HG02798 (cell line): ENCODE results near the gene AK2.
"Not testable (repeated sequence)": the region's sequence is repeated elsewhere in the genome, so short reads cannot be mapped to it uniquely, and the experiment has no call there.

Experiments
- ATAC-seq: cut with Tn5 transposase; IDR thresholded peaks from one replicate; pipeline ENCODE4 v1.9.1; 2021; ENCODE audit warnings: mild to moderate bottlenecking; ENCODE audit not compliant: unreplicated experiment, poor library complexity

The AK2 gene

GRCh38 chr1:33055210-33056008 lies 18.7 kb upstream of the AK2 start:
- no peak for ATAC-seq

DNA sequence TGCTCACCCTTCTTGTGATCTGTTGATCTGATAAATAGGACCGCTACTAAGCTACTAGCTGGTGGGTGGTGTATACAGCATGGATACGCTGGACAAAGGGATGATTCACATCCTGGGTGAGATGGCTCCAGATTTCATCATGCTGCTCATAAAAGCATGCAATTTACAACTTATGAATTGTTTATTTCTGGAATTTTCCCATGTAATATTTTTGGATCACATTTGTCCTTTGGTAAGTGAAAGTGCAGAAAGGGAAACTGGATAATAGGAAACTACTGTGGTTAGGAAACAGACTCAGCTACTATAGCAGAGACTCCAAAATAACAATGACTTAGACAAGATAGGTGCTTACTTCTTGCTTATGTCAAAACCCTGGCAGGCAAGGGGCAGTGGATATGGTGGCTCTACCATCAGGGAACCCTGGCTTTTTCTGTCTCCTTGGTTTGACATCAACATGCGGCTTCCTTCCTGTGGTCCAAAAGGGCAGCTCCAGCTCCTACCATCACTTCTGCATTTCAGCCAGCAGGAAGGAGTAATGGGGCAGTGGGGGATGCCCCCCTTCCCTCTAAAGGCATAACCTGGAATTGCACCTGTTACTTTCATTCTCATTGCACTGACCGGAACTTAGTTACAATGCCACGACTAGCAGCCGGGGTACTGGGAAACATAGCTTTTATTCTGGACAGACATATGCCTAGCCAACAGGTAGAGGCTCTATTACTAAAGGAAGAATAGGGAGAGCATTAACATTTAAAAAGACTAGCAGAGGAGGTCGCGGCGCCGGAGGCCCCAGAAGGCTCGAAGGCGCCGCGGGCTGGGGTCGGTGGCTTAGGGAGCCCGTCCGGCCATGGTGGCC lies 13.8 kb upstream of the AK2 start:
- no peak for ATAC-seq

- ATAC-seq, result no peak
These were observed 12.7 kb upstream of the AK2 start for GRCh38 chr1:33049371-33049770.

DNA sequence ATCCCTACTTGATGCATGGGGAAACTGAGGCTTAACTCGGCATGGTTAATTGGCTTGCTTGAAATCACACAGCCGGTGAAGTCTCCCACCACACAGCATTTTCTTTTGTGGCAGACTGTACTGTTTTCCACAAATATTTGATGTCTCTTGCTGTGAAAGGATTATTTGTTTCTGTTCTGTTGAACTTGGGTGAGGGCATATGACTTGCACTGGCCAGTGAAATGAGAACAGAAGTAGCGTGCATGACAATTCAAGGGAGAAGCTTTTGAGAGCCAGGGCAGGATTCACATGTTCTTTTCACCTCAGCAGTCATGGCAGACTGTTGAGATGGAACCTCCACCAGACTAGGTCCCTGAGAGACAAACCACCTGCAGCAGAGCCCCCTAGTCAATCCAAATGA lies 11.7 kb upstream of the AK2 start:
- no peak for ATAC-seq

- ATAC-seq, result no peak
These were observed 11.2 kb upstream of the AK2 start for GRCh38 chr1:33047839-33048305.

DNA sequence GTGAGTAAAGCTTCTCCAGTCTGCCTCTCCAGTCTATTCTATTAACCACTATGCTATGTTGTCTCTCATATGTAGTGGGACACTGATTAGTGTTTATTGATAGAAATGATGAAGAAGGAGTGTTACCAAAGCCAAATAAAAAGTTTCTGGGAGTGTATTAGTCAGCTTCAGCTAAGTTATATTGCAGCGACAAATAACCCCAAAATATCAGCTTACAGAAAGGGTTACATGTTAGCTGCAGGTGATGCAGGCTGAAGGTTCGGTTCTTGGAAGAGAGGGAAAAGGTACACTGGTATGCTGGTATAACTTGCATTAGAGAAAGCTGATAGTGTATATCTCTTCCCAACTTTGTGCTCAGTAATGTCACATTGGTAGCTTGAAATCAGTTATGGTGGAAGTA lies 10.6 kb upstream of the AK2 start:
- ATAC-seq, result no peak

GRCh38 chr1:33046234-33046633 lies 9.6 kb upstream of the AK2 start:
- ATAC-seq, result not testable (repeated sequence)

DNA sequence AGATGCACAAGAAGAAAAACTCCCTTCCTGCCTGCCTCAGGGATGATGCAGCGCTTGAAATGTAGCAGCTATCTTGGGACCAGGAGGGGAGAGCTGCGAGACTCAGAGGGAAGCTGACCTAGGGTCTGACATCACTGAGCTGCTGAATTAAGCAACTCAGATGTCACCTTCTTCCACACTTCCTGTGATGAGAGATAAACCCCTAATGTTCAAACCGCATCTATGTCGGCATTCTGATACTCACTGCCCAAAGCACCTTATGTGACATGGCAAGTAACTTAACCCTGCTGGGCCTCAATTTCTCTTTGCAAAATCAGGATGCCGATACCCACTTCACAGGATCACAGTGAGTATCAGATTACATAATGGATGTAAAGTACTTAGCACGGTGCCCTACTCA lies 9.1 kb upstream of the AK2 start:
- no peak for ATAC-seq

DNA sequence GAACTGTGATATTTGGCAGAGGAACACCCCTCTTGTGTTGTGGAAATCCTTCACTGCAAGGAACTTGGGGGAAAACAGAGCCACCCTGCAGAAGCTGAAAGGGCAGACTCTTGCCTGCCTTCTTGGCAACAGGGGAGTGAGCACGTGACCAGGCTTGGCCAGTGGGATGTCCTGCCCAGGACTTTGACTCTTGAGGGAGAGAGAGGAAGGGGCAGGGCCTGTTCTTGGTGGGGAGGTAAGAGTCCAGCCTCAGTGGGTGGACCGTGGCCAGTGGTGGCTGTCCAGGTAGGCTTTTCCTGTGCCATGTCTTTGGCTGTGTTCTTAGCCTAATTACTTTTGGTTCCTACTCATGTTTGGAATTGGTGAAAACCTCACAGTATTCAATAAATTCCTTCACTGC lies 8.6 kb upstream of the AK2 start:
- ATAC-seq, result no peak

GRCh38 chr1:33043267-33044092 lies 6.8 kb upstream of the AK2 start:
- no peak for ATAC-seq

- ATAC-seq, result no peak
These were observed 6.1 kb upstream of the AK2 start for GRCh38 chr1:33042831-33043230.

DNA sequence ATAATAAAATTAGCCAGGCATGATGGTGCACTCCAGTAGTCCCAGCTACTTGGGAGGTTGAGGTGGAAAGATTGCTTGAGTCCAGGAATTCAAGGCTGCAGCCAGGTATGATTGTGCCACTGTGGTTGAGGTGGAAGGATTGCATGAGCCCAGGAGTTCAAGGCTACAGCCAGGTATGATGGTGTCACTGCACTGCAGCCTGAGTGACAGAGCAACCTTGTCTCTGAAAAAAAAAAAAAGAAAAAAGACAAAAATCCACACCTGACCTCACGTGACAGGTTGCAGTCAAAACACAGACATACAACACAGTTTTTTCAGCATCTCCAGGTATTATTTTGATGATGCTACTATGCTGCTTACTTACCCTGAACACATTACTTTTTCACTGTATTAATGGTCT lies 4.3 kb upstream of the AK2 start:
- ATAC-seq, result no peak

- ATAC-seq, result no peak
These were observed 3.2 kb upstream of the AK2 start for GRCh38 chr1:33039840-33040239.

- ATAC-seq, result no peak
These were observed 595 bp downstream of the AK2 start for GRCh38 chr1:33036051-33036525.

- ATAC-seq, result no peak
These were observed 4.4 kb downstream of the AK2 start for GRCh38 chr1:33032126-33032869.

GRCh38 chr1:33031506-33031905 lies 5.2 kb downstream of the AK2 start:
- ATAC-seq, result no peak

DNA sequence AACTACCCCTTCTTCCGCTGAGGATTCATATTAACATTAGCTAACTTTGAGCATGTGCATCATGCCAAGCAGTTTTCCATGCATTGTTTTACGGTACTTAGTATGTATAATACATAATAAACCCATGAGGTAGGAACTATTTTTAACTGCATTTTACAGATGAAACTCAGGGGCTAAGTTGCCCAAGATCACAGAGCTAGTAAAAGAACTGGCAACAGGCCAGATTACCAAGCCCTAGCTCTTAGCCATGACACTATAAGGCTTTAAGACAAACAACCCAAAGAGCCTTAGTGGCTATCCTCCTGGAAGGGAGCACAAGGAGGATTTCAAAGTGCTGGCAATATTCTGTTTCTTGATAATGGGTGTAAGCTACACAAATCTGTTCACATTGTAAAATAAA lies 6.1 kb downstream of the AK2 start:
- ATAC-seq, result no peak

GRCh38 chr1:33029921-33030320 lies 6.8 kb downstream of the AK2 start:
- ATAC-seq, result no peak

- no peak for ATAC-seq
These were observed 7.5 kb downstream of the AK2 start for GRCh38 chr1:33029209-33029608.

DNA sequence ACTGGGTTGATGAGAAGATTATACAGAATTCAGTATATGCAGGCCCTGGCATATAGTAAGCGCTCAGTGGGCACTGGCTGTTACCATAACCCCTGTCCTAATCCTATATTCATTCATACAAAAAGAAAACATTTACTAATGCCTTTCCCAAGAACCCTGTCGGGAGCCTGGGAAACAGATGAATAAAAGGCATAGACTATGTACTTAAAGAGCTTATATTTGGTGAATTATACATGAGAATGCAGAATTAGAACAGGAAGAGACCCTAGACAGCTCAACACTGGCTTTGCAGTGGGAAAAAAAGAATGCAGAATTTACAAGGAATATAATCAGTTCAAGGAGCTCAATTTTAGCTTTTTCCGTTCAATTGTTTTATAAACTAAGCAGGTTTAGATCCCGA lies 10.9 kb downstream of the AK2 start:
- ATAC-seq, result no peak
